GM18873 (cell line): ENCODE results near the gene SYCP3.
"Not testable (repeated sequence)": the region's sequence is repeated elsewhere in the genome, so short reads cannot be mapped to it uniquely, and the experiment has no call there.

Source experiments
- ATAC-seq: cut with Tn5 transposase; IDR thresholded peaks from one replicate; pipeline ENCODE4 v1.9.1; 2021; ENCODE audit warnings: mild to moderate bottlenecking, moderate library complexity, moderate number of reproducible peaks; ENCODE audit not compliant: unreplicated experiment, low FRiP score

The SYCP3 gene

GRCh38 chr12:101686176-101686575 lies 53.1 kb downstream of the SYCP3 start:
- no peak for ATAC-seq

- ATAC-seq, result no peak
Observed at GRCh38 chr12:101685092-101685491, 54.2 kb downstream of the SYCP3 start.

GRCh38 chr12:101681627-101682026 lies 57.6 kb downstream of the SYCP3 start:
- ATAC-seq, result not testable (repeated sequence)

- ATAC-seq, result no peak
Observed at GRCh38 chr12:101680647-101681046, 58.6 kb downstream of the SYCP3 start.

- ATAC-seq, result no peak
Observed at GRCh38 chr12:101680240-101680639, 59.0 kb downstream of the SYCP3 start.
